ENCODE results near the gene WNK2.

Gene WNK2

DNA sequence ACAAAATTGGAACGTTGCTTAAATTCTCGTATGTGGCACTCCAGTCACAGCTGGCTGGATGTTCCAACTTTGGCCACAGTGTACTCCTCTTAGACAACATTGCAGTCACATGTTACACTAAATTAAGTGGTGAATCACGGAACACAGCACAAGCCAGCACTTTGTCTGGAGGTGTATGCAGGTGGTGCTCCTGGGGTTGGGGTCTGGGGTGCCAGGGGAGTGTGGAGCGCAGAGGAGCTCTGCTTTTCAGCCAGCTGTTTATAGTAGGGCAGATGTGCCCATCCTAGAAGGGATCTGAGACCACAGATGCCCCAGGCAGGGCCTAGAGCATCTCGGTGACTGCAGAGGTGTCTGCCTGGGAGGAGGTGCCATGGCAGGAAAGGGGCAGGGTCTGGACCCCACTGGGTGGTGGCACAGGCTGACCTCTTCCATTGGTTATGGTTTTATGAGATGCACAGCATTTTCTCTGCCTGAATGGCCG lies 82.6 kb downstream of the WNK2 start:
- DNase-seq (ENCODE audit: low read depth in 3 of 3) = no peak

- no peak for DNase-seq (ENCODE audit: low read depth in 3 of 3)
Observed at GRCh38 chr9:93267091-93267541, 83.2 kb downstream of the WNK2 start.

DNA sequence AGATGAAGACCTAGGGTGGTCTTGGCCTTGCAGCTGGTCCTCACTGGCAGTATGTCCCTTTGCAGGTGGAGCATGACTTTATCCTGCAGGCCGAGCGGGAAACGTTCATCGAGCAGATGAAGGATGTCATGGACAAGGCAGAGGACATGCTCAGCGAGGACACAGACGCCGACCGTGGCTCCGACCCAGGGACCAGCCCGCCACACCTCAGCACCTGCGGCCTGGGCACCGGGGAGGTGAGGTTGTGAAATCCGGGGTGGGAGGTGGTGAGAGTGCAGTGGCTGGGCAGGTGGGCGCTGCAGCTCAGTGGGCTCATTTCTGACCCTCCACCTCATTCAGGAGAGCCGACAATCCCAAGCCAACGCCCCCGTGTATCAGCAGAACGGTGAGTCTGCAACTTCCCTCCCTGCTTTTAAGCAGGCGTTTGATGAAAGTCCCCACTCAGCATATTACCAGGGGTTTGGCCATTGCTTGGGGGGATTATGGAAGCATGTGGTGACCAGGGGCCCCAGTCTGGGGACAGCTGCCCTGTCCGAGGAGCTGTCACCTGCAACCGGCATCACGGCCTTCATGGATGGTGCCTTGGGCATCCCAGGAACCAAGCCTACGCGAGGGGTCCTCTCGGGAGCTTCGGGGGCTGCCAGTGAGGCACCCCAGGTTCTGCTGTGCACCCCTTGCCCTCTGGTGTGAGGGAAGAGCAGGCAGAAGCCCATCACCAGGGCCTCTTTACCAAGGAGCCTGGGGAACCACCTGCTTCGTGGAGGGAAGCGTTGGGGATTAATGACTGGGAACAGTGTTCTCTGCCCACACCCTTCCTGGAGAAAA lies 84.0 kb downstream of the WNK2 start:
- no peak for DNase-seq (ENCODE audit: low read depth in 3 of 3)

DNA sequence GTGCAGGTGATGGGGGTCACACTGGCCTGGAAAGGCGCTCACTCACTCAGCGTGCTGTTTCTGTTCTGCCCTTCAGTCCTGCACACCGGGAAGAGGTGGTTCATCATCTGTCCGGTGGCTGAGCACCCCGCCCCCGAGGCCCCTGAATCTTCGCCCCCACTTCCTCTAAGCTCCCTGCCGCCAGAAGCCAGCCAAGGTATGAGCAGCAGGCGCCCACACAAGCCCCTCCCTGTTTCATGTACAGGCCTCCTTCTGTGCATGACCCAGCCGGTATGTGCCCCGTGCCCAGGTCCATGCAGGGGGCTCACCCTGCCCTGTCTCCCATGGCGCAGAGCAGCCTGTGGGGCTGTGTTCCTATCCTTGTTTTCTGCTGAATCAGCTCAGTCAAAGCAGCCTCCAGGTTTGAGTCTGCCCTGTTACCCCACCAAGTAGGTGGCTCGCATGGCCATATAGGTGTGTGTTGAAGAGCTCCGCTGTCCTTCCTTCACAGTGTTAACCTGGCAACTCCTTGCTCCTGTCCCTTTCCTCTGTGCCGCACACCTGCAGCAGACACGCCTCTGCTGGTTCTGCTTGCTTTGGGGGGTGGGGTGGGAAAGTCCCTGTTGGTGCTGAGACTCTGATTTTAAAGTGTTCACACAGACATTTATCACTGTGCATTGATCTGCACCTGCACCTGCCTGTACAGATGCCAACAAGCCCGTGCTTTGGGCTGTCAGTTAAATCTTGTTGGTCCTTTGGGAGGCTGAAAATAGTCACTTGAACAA lies 84.8 kb downstream of the WNK2 start:
- DNase-seq (ENCODE audit: low read depth in 3 of 3) = peak in 2 of 3 donors; percentile 4 to 22

DNA sequence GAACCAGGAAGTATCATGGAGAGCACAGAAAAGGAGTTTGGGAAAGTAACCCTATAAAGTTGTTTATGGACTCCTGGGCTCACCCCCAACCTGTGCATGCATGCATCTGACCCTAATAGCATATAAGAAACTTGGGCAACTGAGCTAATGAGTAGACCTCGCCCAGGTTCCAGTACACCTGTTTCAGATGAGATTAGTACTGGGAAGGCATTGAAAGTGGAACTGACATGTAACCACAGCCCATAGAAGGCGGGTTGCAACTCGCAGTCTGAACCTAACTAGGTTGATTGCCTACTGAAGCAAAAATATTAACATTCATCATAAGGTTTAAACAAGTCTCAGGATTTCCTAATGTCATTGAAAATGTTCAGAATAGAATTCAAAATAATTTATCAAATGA lies 87.0 kb downstream of the WNK2 start:
- no peak for DNase-seq (ENCODE audit: low read depth in 3 of 3)

- no peak for DNase-seq (ENCODE audit: low read depth in 3 of 3)
Observed at GRCh38 chr9:93276973-93277372, 93.0 kb downstream of the WNK2 start.

- DNase-seq (ENCODE audit: low read depth in 3 of 3) = no peak
Observed at GRCh38 chr9:93278144-93278543, 94.2 kb downstream of the WNK2 start.

GRCh38 chr9:93280661-93281259 lies 96.8 kb downstream of the WNK2 start:
- DNase-seq (ENCODE audit: low read depth in 3 of 3) = no peak

GRCh38 chr9:93286252-93287188 lies 102.6 kb downstream of the WNK2 start:
- DNase-seq (ENCODE audit: low read depth in 3 of 3) = no peak

GRCh38 chr9:93287189-93287552 lies 103.2 kb downstream of the WNK2 start:
- no peak for DNase-seq (ENCODE audit: low read depth in 3 of 3)

DNA sequence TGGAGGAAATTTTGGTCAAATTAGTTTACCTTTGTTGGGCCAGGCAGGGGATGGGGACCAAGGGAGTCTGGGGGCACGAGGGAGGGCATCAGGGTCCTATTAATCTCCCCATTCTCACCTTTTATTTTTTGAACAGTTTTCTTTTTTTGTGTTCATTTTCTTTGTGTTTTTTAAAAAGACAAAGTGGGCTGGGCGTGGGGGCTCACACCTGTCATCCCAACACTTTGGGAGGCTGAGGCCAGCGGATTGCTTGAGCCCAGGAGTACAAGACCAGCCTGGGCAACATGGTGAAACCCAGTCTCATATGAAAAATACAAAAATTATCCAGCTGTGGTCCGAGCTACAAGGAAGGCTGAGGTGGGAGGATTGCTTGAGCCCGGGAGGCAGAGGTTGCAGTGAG lies 103.7 kb downstream of the WNK2 start:
- no peak for DNase-seq (ENCODE audit: low read depth in 3 of 3)

DNA sequence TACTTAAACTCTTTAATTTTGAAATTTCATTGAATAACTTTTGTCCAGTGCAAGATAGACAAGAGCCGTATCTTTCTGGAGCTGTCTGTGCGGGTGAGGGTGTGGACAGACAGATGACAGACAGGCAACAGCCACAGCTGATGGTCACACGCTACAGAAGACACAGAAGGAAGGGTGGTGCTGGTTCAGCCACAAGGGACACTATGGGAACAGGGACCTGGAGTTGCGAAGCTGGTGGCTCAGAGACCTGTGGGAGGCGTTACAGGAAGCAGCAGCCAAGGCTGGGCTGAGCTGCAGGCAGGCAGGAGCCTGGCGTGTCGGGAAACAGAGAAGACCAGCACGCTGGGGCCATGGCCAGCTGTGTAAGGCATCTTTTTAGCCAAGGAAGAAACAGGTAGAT lies 104.4 kb downstream of the WNK2 start:
- DNase-seq (ENCODE audit: low read depth in 3 of 3) = no peak

- no peak for DNase-seq (ENCODE audit: low read depth in 3 of 3)
Observed at GRCh38 chr9:93288891-93289883, 105.2 kb downstream of the WNK2 start.

DNA sequence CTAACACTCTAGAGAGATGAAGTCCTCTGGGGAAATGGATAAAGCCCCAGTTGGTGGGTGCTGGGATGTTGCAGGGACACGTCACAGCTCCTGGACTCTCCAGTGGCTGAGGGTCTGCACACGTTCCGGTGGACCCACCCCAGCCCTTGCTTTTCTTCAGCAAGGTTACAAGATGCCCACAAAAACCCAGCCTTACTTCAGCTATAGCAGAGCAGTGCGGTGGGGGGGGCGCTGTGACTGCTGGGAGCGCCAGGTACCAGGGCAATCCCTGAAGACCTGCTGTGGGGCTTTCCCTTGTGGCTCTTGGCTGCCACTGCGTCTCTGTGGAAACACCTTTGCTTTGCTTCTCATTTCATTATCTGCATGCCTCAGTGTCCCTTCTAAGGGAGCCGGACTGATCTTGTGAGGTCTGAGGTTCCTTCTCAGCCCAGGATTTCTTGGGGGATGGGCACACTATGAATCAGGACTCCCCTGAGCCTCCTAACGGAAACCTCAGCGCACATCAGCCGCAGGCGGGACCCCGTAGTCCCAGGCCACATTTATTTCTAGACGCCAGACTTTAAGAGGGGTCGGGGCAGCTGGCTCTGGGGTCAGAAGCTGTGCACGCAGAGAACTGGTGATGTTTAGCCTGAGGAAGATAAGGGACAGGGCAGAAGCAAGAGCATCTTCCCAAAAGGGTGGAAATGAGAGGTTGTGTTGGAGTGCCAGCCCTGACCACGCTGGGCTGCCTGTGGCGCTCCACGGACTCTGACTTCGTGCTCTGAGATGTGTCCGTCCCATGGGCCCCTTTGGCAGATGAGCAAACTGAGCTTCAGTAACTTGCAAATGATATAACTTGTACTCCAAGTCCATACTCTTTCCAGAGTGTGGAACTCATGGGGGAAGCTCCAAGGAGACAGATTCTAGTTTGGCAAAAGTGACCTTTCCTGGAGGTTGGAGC lies 106.8 kb downstream of the WNK2 start:
- no peak for DNase-seq (ENCODE audit: low read depth in 3 of 3)

- no peak for DNase-seq (ENCODE audit: low read depth in 3 of 3)
Observed at GRCh38 chr9:93291536-93292287, 107.8 kb downstream of the WNK2 start.

- no peak for DNase-seq (ENCODE audit: low read depth in 3 of 3)
Observed at GRCh38 chr9:93292288-93292615, 108.3 kb downstream of the WNK2 start.

DNA sequence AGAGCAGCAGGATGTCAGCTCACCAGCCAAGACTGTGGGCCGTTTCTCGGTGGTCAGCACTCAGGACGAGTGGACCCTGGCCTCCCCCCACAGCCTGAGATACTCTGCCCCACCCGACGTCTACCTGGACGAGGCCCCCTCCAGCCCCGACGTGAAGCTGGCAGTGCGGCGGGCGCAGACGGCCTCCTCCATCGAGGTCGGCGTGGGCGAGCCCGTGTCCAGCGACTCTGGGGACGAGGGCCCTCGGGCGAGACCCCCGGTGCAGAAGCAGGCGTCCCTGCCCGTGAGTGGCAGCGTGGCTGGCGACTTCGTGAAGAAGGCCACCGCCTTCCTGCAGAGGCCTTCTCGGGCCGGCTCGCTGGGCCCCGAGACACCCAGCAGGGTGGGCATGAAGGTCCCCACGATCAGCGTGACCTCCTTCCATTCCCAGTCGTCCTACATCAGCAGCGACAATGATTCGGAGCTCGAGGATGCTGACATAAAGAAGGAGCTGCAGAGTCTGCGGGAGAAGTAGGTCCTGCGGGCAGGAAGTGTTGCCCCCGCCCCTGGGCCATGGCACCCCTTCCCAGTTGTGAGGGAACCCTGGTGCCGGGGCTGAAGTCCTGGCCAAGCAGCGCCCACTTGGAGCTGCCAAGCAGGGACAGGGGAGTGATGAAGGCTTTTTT lies 108.9 kb downstream of the WNK2 start:
- no peak for DNase-seq (ENCODE audit: low read depth in 3 of 3)

DNA sequence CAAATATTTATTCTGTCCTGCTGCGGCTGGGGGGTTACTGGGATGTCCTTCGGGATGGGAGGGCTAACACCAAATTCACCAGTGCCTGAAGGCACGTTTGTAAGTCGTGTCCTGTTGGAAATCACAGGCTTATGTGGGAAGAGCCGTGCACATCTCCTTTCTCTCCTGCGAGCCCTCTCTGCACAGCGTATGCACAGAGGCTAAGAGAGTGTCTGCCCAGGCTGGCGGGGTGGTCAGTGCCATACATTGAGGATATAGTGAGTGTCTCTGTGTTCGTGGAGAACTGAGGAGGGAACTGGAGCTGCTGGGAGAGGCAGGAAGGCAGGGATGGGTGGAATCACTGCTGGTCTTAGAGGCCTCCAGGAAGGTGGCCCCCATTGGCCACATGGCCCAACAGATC lies 110.1 kb downstream of the WNK2 start:
- DNase-seq (ENCODE audit: low read depth in 3 of 3) = no peak

Measured in stimulated activated CD4-positive, alpha-beta T cell treated with anti-CD3 and anti-CD28 coated beads, TNF-alpha, amount 100 ng/mL, for 48 hours (primary cell).